ENCODE measurements around the gene PPP1R36. TPM values are rescaled to one million over a fixed set of nuclear protein-coding genes. Genes with fewer than 3 reads are reported as not detected.

PPP1R36 gene
- total and polyA plus RNA-seq, 2 donors (not counting 3 experiments of a cell fraction or from before 2014, with no cell fraction given) = 0.28 to 0.60 TPM

GRCh38 chr14:64509036-64509435 is 40.7 kb upstream of the PPP1R36 start:
- peaks cover 82% of the 10 kb centered on the region for H3K79me2 ChIP-seq (ENCODE audit: control insufficient read depth, insufficient read depth, low read length)
- H3K9me1 ChIP-seq (replicated peaks; ENCODE audit: control insufficient read depth, extremely low read depth, insufficient read depth, low read length) = no peaks in the 10 kb centered on the region
- no peak overlapping the region for H3K27ac ChIP-seq (ENCODE audit: insufficient read depth, low read depth, low read length)
- peaks cover 23% of the 10 kb centered on the region for H4K20me1 ChIP-seq (replicated peaks; ENCODE audit: control insufficient read depth, extremely low read depth, insufficient read depth, low read length)
- H3K9me3 ChIP-seq (replicated peaks; ENCODE audit: control insufficient read depth, insufficient read depth, low read length) = no peaks in the 10 kb centered on the region
- TF ChIP-seq MYC (IDR thresholded peaks at IDR 0.05; ENCODE audit: low read depth, low read length) = no peak
- no peak for TF ChIP-seq POLR2A (IDR thresholded peaks at IDR 0.05; ENCODE audit: low read depth, low read length)
- TF ChIP-seq GATA2 (IDR thresholded peaks at IDR 0.05; ENCODE audit: insufficient read depth, insufficient read length, low read depth, low read length) = no peak
- TF ChIP-seq FOS (IDR thresholded peaks at IDR 0.05; ENCODE audit: borderline replicate concordance, insufficient read depth, low read length) = no peak
- no peak for TF ChIP-seq JUN (IDR thresholded peaks at IDR 0.05; ENCODE audit: borderline replicate concordance, insufficient read depth, insufficient read length, low read depth)
- no peak for TF ChIP-seq POLR2AphosphoS5 (IDR thresholded peaks at IDR 0.05; ENCODE audit: insufficient read depth, low read depth, low read length)
- no peak for TF ChIP-seq EZH2 (IDR thresholded peaks at IDR 0.05; ENCODE audit: borderline replicate concordance, low read depth, low read length, severe bottlenecking)
- no peak for TF ChIP-seq MAX (IDR thresholded peaks at IDR 0.05; ENCODE audit: insufficient read depth, insufficient read length)
- TF ChIP-seq, protein P1, sequence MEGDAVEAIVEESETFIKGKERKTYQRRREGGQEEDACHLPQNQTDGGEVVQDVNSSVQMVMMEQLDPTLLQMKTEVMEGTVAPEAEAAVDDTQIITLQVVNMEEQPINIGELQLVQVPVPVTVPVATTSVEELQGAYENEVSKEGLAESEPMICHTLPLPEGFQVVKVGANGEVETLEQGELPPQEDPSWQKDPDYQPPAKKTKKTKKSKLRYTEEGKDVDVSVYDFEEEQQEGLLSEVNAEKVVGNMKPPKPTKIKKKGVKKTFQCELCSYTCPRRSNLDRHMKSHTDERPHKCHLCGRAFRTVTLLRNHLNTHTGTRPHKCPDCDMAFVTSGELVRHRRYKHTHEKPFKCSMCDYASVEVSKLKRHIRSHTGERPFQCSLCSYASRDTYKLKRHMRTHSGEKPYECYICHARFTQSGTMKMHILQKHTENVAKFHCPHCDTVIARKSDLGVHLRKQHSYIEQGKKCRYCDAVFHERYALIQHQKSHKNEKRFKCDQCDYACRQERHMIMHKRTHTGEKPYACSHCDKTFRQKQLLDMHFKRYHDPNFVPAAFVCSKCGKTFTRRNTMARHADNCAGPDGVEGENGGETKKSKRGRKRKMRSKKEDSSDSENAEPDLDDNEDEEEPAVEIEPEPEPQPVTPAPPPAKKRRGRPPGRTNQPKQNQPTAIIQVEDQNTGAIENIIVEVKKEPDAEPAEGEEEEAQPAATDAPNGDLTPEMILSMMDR (IDR thresholded peaks at IDR 0.05; ENCODE audit: extremely low read depth in 1 of 2, insufficient read depth in 1 of 2, low read depth in 1 of 2, low read length in 2 of 2) = no peak
- peaks cover 25% of the 10 kb centered on the region for H3K4me1 ChIP-seq (ENCODE audit: control insufficient read depth, extremely low read depth, insufficient read depth, low read length)
- no peak overlapping the region for H3K4me3 ChIP-seq (replicated peaks in 1 of 3; ENCODE audit: insufficient read depth in 1 of 3, low read depth in 1 of 3, low read length in 3 of 3)
- no peak for FAIRE-seq
- no peaks in the 10 kb centered on the region for H3K36me3 ChIP-seq (ENCODE audit: control insufficient read depth in 2 of 2, extremely low read depth in 1 of 2, insufficient read depth in 2 of 2, low read length in 2 of 2)
- no peak overlapping the region for H3K9ac ChIP-seq (replicated peaks; ENCODE audit: extremely low read depth, insufficient read depth, low read length)
- no peak for DNase-seq (ENCODE audit: low read depth, low spot score)
- CTCF ChIA-PET = interaction anchor here (3.0 kb wide), 1 partner anchor 12 kb away, joined by 25 read pairs; no protein-coding TSS in a partner anchor
- H2AFZ ChIP-seq (ENCODE audit: low read depth, low read length) = no peak overlapping the region
- no TSS peak for BruUV-seq (replicated peaks)
- dilution Hi-C loops (cut with MboI; ENCODE audit: extremely low pct_ligation_motif_present, low sequenced_read_pairs) (no loop called here), intact Hi-C loops (cut with micrococcal nuclease) (loop anchor here (10.0 kb wide), 1 partner anchor 864 kb away; the partner anchor contains the start of gene WDR89)
- no peaks in the 10 kb centered on the region for H3K27me3 ChIP-seq (ENCODE audit: control insufficient read depth in 2 of 2, insufficient read depth in 2 of 2, low read length in 2 of 2)
- POLR2A ChIA-PET = interaction anchor here (0.8 kb wide), 1 partner anchor 121 kb away, joined by 4 read pairs; the partner anchor contains the start of gene MTHFD1
- no peak overlapping the region for H3K4me2 ChIP-seq (ENCODE audit: insufficient read depth, low read length)
